Measurements from ENCODE around the gene SCNN1A. TPM values are rescaled to one million over a fixed set of nuclear protein-coding genes. Genes with fewer than 3 reads are reported as not detected.

The SCNN1A gene
- total RNA-seq, 1 experiment from 2014 or later, result 118 TPM

DNA sequence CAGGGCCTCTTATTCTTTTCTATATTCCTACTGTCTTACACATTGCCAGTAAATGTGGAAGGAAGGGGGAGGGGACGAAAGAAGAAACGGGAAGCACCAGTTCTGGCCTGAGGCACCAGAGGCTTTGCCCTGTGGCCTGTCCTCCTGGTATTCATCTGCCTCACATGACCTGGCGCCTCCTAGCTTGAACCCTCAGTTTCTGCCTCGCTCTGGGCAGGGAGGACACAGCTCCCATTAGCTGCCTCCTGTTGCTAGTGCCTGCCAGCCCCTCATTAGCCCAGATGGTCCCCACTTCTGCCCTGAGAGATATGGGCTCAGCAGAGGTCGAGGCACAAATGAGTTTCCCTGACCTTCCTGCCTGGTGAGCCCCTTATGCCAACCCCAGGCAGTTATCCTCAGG lies 67.8 kb downstream of the SCNN1A start:
- H3K4me2 ChIP-seq (ENCODE audit: low read length), result no peak overlapping the region
- intact Hi-C loops (cut with micrococcal nuclease), result no loop called here
- no TSS peak for BruUV-seq (replicated peaks)
- RAD21 ChIA-PET (ENCODE audit: low non-redundant PET in 1 of 2, low total read pairs in 2 of 2, uncharacterized antibody in 2 of 2, unreplicated experiment in 2 of 2), result no interaction called here
- POLR2A ChIA-PET, result no interaction called here
- peaks cover 19 to 32% of the 10 kb centered on the region in 2 experiments for H3K4me1 ChIP-seq (ENCODE audit: control insufficient read depth in 1 of 2, insufficient read depth in 2 of 2, low read length in 2 of 2)
- H3K27me3 ChIP-seq (ENCODE audit: insufficient read depth, low read length), result no peaks in the 10 kb centered on the region
- no peaks in the 10 kb centered on the region for H3K79me2 ChIP-seq (ENCODE audit: insufficient read depth, low read length)
- H3K4me3 ChIP-seq (replicated peaks in 1 of 2; ENCODE audit: low read depth in 1 of 2, low read length in 2 of 2), result no peak overlapping the region
- no peak overlapping the region for H3K9ac ChIP-seq (ENCODE audit: low read length)
- H3K36me3 ChIP-seq (ENCODE audit: control insufficient read depth in 1 of 2, insufficient read depth in 2 of 2, low read length in 2 of 2), result no peaks in the 10 kb centered on the region
- no peaks in the 10 kb centered on the region for H3K9me2 ChIP-seq (ENCODE audit: insufficient read depth)
- no peak for ATAC-seq
- CTCF ChIA-PET, result interaction anchor here (0.8 to 1.1 kb wide), 2 partner anchors 15 to 19 kb away, joined by 3 read pairs; no protein-coding TSS in a partner anchor
- TF ChIP-seq, protein P1, sequence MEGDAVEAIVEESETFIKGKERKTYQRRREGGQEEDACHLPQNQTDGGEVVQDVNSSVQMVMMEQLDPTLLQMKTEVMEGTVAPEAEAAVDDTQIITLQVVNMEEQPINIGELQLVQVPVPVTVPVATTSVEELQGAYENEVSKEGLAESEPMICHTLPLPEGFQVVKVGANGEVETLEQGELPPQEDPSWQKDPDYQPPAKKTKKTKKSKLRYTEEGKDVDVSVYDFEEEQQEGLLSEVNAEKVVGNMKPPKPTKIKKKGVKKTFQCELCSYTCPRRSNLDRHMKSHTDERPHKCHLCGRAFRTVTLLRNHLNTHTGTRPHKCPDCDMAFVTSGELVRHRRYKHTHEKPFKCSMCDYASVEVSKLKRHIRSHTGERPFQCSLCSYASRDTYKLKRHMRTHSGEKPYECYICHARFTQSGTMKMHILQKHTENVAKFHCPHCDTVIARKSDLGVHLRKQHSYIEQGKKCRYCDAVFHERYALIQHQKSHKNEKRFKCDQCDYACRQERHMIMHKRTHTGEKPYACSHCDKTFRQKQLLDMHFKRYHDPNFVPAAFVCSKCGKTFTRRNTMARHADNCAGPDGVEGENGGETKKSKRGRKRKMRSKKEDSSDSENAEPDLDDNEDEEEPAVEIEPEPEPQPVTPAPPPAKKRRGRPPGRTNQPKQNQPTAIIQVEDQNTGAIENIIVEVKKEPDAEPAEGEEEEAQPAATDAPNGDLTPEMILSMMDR (IDR thresholded peaks at IDR 0.05 in 2 of 3, conservative IDR thresholded peaks at IDR 0.05 in 1 of 3; ENCODE audit: borderline replicate concordance in 1 of 3, insufficient read depth in 1 of 3, low read depth in 2 of 3, low read length in 2 of 3), result no peak
- TF ChIP-seq POLR2AphosphoS5 (IDR thresholded peaks at IDR 0.05; ENCODE audit: low read depth, low read length) (no peak), FOSL1 (IDR thresholded peaks at IDR 0.05; ENCODE audit: low read depth) (no peak), ZFX (IDR thresholded peaks at IDR 0.05) (no peak), POLR2A (IDR thresholded peaks at IDR 0.05; ENCODE audit: borderline replicate concordance, extremely low read depth, insufficient read depth, insufficient read length) (no peak), EZH2 (IDR thresholded peaks at IDR 0.05) (no peak), EGR1 (IDR thresholded peaks at IDR 0.05; ENCODE audit: low read depth) (no peak)
- H3K27ac ChIP-seq (ENCODE audit: low read depth, low read length), result no peak overlapping the region
- DNase-seq (ENCODE audit: low read depth, low spot score), result no peak
- no peaks in the 10 kb centered on the region for H4K20me1 ChIP-seq (ENCODE audit: insufficient read depth)
- H2AFZ ChIP-seq (ENCODE audit: low read depth, low read length, poor library complexity, severe bottlenecking), result no peak overlapping the region
- no peaks in the 10 kb centered on the region for H3K9me3 ChIP-seq (ENCODE audit: control insufficient read depth in 1 of 2, insufficient read depth in 1 of 2, low read depth in 1 of 2, low read length in 2 of 2)

DNA sequence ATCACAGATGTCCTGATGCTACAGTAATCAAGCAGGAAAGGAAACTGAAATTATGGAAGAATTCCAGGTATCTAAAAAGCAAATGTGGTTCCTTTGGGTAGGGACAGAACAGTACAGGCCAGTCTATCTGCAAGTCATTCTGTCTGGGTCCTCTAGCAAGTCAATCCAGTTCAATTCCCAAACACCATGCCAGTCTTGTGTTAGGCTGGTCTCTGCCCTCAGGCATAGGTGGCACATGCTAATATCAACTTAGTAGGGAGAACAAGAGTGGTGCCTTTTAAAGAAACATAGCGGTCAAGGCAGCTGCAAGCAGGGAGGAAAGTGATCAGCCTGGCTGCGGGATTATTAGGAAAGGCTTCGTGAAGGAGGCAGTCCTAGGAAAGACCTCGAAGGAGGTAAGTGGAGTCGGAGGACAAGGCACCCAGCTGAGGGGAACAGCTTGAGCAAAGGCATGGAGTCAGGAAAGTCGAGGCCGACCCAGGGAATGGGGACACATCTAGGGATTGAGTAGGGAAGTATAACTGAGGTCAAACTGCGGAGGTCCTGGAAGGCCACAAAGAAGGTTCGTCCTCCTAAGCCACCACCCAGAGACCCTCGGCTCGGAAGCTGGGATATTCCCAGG lies 68.7 kb downstream of the SCNN1A start:
- RAD21 ChIA-PET (ENCODE audit: low non-redundant PET in 1 of 2, low total read pairs in 2 of 2, uncharacterized antibody in 2 of 2, unreplicated experiment in 2 of 2), result no interaction called here
- H3K9me3 ChIP-seq (ENCODE audit: control insufficient read depth in 1 of 2, insufficient read depth in 1 of 2, low read depth in 1 of 2, low read length in 2 of 2), result no peaks in the 10 kb centered on the region
- TF ChIP-seq, protein P2, sequence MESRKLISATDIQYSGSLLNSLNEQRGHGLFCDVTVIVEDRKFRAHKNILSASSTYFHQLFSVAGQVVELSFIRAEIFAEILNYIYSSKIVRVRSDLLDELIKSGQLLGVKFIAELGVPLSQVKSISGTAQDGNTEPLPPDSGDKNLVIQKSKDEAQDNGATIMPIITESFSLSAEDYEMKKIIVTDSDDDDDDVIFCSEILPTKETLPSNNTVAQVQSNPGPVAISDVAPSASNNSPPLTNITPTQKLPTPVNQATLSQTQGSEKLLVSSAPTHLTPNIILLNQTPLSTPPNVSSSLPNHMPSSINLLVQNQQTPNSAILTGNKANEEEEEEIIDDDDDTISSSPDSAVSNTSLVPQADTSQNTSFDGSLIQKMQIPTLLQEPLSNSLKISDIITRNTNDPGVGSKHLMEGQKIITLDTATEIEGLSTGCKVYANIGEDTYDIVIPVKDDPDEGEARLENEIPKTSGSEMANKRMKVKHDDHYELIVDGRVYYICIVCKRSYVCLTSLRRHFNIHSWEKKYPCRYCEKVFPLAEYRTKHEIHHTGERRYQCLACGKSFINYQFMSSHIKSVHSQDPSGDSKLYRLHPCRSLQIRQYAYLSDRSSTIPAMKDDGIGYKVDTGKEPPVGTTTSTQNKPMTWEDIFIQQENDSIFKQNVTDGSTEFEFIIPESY (IDR thresholded peaks at IDR 0.05; ENCODE audit: extremely low read depth, insufficient replicate concordance, low read length), result no peak
- no peak for TF ChIP-seq EZH2phosphoT487 (IDR thresholded peaks at IDR 0.05; ENCODE audit: borderline replicate concordance)
- no peak for TF ChIP-seq RAD21 (IDR thresholded peaks at IDR 0.05; ENCODE audit: low read depth)
- TF ChIP-seq TCF7L2 (IDR thresholded peaks at IDR 0.05; ENCODE audit: borderline replicate concordance, extremely low read depth, insufficient read depth, insufficient read length), result no peak
- TF ChIP-seq, protein P3, sequence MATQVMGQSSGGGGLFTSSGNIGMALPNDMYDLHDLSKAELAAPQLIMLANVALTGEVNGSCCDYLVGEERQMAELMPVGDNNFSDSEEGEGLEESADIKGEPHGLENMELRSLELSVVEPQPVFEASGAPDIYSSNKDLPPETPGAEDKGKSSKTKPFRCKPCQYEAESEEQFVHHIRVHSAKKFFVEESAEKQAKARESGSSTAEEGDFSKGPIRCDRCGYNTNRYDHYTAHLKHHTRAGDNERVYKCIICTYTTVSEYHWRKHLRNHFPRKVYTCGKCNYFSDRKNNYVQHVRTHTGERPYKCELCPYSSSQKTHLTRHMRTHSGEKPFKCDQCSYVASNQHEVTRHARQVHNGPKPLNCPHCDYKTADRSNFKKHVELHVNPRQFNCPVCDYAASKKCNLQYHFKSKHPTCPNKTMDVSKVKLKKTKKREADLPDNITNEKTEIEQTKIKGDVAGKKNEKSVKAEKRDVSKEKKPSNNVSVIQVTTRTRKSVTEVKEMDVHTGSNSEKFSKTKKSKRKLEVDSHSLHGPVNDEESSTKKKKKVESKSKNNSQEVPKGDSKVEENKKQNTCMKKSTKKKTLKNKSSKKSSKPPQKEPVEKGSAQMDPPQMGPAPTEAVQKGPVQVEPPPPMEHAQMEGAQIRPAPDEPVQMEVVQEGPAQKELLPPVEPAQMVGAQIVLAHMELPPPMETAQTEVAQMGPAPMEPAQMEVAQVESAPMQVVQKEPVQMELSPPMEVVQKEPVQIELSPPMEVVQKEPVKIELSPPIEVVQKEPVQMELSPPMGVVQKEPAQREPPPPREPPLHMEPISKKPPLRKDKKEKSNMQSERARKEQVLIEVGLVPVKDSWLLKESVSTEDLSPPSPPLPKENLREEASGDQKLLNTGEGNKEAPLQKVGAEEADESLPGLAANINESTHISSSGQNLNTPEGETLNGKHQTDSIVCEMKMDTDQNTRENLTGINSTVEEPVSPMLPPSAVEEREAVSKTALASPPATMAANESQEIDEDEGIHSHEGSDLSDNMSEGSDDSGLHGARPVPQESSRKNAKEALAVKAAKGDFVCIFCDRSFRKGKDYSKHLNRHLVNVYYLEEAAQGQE (IDR thresholded peaks at IDR 0.05; ENCODE audit: low read depth), result no peak
- TF ChIP-seq FOSL1 (IDR thresholded peaks at IDR 0.05; ENCODE audit: low read depth), result no peak
- no peak overlapping the region for H3K4me3 ChIP-seq (replicated peaks in 1 of 2; ENCODE audit: low read depth in 1 of 2, low read length in 2 of 2)
- no peaks in the 10 kb centered on the region for H3K27me3 ChIP-seq (ENCODE audit: insufficient read depth, low read length)
- intact Hi-C loops (cut with micrococcal nuclease), result no loop called here
- no peak overlapping the region for H3K4me2 ChIP-seq (ENCODE audit: low read length)
- CTCF ChIA-PET, result interaction anchor here (1.1 kb wide), 1 partner anchor 20 kb away, joined by 3 read pairs; no protein-coding TSS in a partner anchor
- H3K4me1 ChIP-seq (ENCODE audit: control insufficient read depth in 1 of 2, insufficient read depth in 2 of 2, low read length in 2 of 2), result peaks cover 11 to 24% of the 10 kb centered on the region in 2 experiments
- no peak for ATAC-seq
- BruUV-seq (replicated peaks), result no TSS peak
- H3K9ac ChIP-seq (ENCODE audit: low read length), result no peak overlapping the region
- no peaks in the 10 kb centered on the region for H3K79me2 ChIP-seq (ENCODE audit: insufficient read depth, low read length)
- H2AFZ ChIP-seq (ENCODE audit: low read depth, low read length, poor library complexity, severe bottlenecking), result no peak overlapping the region
- POLR2A ChIA-PET, result no interaction called here
- no peaks in the 10 kb centered on the region for H4K20me1 ChIP-seq (ENCODE audit: insufficient read depth)
- H3K27ac ChIP-seq (ENCODE audit: low read depth, low read length), result no peak overlapping the region
- DNase-seq (ENCODE audit: low read depth, low spot score), result no peak
- H3K9me2 ChIP-seq (ENCODE audit: insufficient read depth), result no peaks in the 10 kb centered on the region
- H3K36me3 ChIP-seq (ENCODE audit: control insufficient read depth in 1 of 2, insufficient read depth in 2 of 2, low read length in 2 of 2), result no peaks in the 10 kb centered on the region
